Tibial nerve (tissue), 4 donors: Measurements from ENCODE around the gene TMEM44. TPM values are rescaled to one million over a fixed set of nuclear protein-coding genes. Genes with fewer than 3 reads are reported as not detected.
A peak's percentile ranks its signal among the peaks of the same experiment; 100 is the strongest.

Experiments
- DNase-seq, 2 donors: peaks; one replicate each; pipeline ENCODE4 v3.0.0-alpha.2; 2019; ENCODE audit warnings: low spot score in 2 of 2
- H3K27ac ChIP-seq, 4 donors: fragments of 200-600 bp; sonication (generic) in 3 of 4; one replicate each; pipeline ENCODE4 v1.5.1; 2017 to 2019; ENCODE audit warnings: mild to moderate bottlenecking in 1 of 4
- H3K27me3 ChIP-seq, 2 donors: fragments of 200-600 bp; sonication (generic) in 1 of 2; one replicate each; pipeline versions ENCODE4 v1.5.1 to v1.6.0; 2017 to 2019
- H3K36me3 ChIP-seq, 3 donors: fragments of 200-600 bp; sonication (generic); one replicate each; pipeline ENCODE4 v1.5.1; 2018 to 2019
- H3K4me1 ChIP-seq, 4 donors: fragments of 200-600 bp; sonication (generic) in 3 of 4; one replicate each; pipeline ENCODE4 v1.5.1; 2017 to 2019
- H3K4me3 ChIP-seq, 4 donors: fragments of 200-600 bp; sonication (generic) in 3 of 4; one replicate each; pipeline ENCODE4 v1.5.1; 2017 to 2019; ENCODE audit warnings: mild to moderate bottlenecking in 1 of 4, moderate library complexity in 1 of 4
- H3K9me3 ChIP-seq, 4 donors: fragments of 200-600 bp; sonication (generic) in 3 of 4; one replicate each; pipeline ENCODE4 v1.5.1; 2017 to 2019
- EP300 ChIP-seq, 2 donors: sonication (generic); formaldehyde crosslinking; IDR thresholded peaks; one replicate each; pipeline ENCODE4 v1.6.1; 2017; ENCODE audit warnings: antibody characterized with exemption in 2 of 2, mild to moderate bottlenecking in 1 of 2
- POLR2A ChIP-seq, 2 donors: fragments of 450-650 bp; IDR thresholded peaks; one replicate each; pipeline ENCODE4 v1.6.1; 2017; ENCODE audit warnings: antibody characterized with exemption in 2 of 2, mild to moderate bottlenecking in 2 of 2, moderate library complexity in 2 of 2
- WGBS, 2 donors: methylation state at CpG; one replicate each; pipeline ENCODE4 v1.1.5; 2018; 5-methylcytosine and 5-hydroxymethylcytosine counted together
- total RNA-seq, 4 donors: library from RNA; depleted of rRNA; stranded (reverse); fragments of >200 nt; gene quantifications; one replicate each; pipeline ENCODE4 v1.1.0, GENCODE V29; 2016
- TF ChIP-seq, protein P1 (sequence below), 5 experiments: fragments of 200-600 bp in 3 of 5; fragments of 450-650 bp in 2 of 5; sonication (generic) in 3 of 5; IDR thresholded peaks; one replicate each; pipeline ENCODE4 v1.5.1; 2016 to 2019; ENCODE audit warnings: antibody characterized with exemption in 5 of 5, mild to moderate bottlenecking in 3 of 5, moderate library complexity in 2 of 5

TMEM44 gene
- total RNA-seq, 4 donors from 2014 or later, result 14.9 to 17.4 (median 16.5) TPM

DNA sequence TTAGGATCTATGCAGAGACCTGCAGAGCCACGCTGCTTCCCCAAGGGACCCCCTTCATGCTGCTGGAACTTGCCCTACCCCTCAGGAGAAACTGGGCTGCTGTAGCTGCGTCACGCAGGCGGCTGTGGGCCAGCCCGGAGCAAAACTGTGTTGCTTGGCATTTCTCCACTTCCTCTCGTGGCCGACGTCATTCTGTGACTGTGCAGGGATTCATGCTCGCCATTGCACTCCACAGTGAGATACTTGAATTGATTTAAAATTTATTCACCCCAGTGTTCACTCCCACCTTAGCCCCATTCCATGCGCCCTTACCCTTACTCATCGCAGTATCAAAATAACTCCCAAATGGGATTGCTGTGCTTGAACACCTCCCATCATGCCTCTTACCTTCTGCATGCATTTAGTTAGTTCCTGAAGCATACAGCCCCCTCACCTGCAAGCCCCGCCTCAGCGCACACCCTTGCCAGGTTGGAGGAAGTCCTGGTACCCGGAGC, 45.7 kb downstream of the TMEM44 start:
- DNase-seq, result no peak
- peak overlapping the region in 3 of 4 donors; percentile 35 to 74 (median 68) for H3K27ac ChIP-seq
- peak in 1 of 2 donors; percentile 18 for TF ChIP-seq EP300 (IDR thresholded peaks at IDR 0.05)
- TF ChIP-seq POLR2A (IDR thresholded peaks at IDR 0.05), result no peak
- TF ChIP-seq, protein P1, sequence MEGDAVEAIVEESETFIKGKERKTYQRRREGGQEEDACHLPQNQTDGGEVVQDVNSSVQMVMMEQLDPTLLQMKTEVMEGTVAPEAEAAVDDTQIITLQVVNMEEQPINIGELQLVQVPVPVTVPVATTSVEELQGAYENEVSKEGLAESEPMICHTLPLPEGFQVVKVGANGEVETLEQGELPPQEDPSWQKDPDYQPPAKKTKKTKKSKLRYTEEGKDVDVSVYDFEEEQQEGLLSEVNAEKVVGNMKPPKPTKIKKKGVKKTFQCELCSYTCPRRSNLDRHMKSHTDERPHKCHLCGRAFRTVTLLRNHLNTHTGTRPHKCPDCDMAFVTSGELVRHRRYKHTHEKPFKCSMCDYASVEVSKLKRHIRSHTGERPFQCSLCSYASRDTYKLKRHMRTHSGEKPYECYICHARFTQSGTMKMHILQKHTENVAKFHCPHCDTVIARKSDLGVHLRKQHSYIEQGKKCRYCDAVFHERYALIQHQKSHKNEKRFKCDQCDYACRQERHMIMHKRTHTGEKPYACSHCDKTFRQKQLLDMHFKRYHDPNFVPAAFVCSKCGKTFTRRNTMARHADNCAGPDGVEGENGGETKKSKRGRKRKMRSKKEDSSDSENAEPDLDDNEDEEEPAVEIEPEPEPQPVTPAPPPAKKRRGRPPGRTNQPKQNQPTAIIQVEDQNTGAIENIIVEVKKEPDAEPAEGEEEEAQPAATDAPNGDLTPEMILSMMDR (IDR thresholded peaks at IDR 0.05), result no peak
- no peaks in the 10 kb centered on the region for H3K27me3 ChIP-seq
- H3K4me3 ChIP-seq, result no peak overlapping the region
- peaks cover 0 to 41% (median 10%) of the 10 kb centered on the region in 4 donors for H3K4me1 ChIP-seq
- peaks cover 0 to 25% (median 0%) of the 10 kb centered on the region in 3 donors for H3K36me3 ChIP-seq
- WGBS, 2 donors, result 60 to 64% methylated on average over 14 of the region's 14 CpGs
- no peaks in the 10 kb centered on the region for H3K9me3 ChIP-seq

- H3K4me3 ChIP-seq, result no peak overlapping the region
- peak overlapping the region in 3 of 4 donors; percentile 35 to 74 (median 68) for H3K27ac ChIP-seq
- peaks cover 0 to 25% (median 0%) of the 10 kb centered on the region in 3 donors for H3K36me3 ChIP-seq
- TF ChIP-seq POLR2A (IDR thresholded peaks at IDR 0.05) (no peak), EP300 (IDR thresholded peaks at IDR 0.05) (no peak)
- TF ChIP-seq, protein P1 (IDR thresholded peaks at IDR 0.05), result no peak
- no peak for DNase-seq
- no peaks in the 10 kb centered on the region for H3K9me3 ChIP-seq
- H3K4me1 ChIP-seq, result peaks cover 0 to 38% (median 8%) of the 10 kb centered on the region in 4 donors
- 67 to 76% methylated on average over 2 of the region's 2 CpGs for WGBS, 2 donors
- H3K27me3 ChIP-seq, result no peaks in the 10 kb centered on the region
Measured at GRCh38 chr3:194586836-194587235, 46.4 kb downstream of the TMEM44 start.

- no peak for DNase-seq
- H3K4me1 ChIP-seq, result peaks cover 0 to 38% (median 8%) of the 10 kb centered on the region in 4 donors
- peak overlapping the region in 2 of 4 donors; percentile 68 to 74 for H3K27ac ChIP-seq
- no peak overlapping the region for H3K4me3 ChIP-seq
- 45 to 64% methylated on average over 5 of the region's 5 CpGs for WGBS, 2 donors
- no peaks in the 10 kb centered on the region for H3K27me3 ChIP-seq
- TF ChIP-seq, protein P1 (IDR thresholded peaks at IDR 0.05), result no peak
- TF ChIP-seq POLR2A (IDR thresholded peaks at IDR 0.05), result no peak
- TF ChIP-seq EP300 (IDR thresholded peaks at IDR 0.05), result no peak
- no peaks in the 10 kb centered on the region for H3K9me3 ChIP-seq
- H3K36me3 ChIP-seq, result peaks cover 0 to 25% (median 0%) of the 10 kb centered on the region in 3 donors
Measured at GRCh38 chr3:194585880-194586281, 47.3 kb downstream of the TMEM44 start.

DNA sequence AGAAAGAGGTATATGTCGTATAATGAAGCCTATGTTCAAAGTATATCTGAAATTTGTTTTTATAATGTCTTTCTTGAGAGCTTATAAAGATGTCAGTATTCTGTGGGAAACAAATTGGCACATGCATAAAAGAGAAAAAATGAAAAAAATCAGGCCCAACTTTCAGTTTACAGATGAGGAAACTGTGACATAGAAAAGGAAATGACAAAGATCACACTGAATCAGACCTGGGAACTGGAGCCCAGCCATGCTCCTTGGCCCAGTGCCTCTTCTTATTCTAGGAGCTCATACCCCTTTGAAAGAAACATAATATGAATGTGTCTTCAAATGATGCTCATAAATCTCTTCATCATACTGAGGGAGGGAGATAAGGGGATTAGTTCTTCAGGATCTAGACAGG, 48.4 kb downstream of the TMEM44 start:
- H3K27me3 ChIP-seq, result no peaks in the 10 kb centered on the region
- peaks cover 0 to 24% (median 0%) of the 10 kb centered on the region in 3 donors for H3K36me3 ChIP-seq
- H3K4me1 ChIP-seq, result peaks cover 0 to 38% (median 8%) of the 10 kb centered on the region in 4 donors
- whole genome bisulfite sequencing, 2 donors, result 93 to 96% methylated on average over 1 of the region's 1 CpG
- no peak overlapping the region for H3K4me3 ChIP-seq
- no peak for DNase-seq
- TF ChIP-seq POLR2A (IDR thresholded peaks at IDR 0.05) (no peak), EP300 (IDR thresholded peaks at IDR 0.05) (no peak)
- TF ChIP-seq, protein P1 (IDR thresholded peaks at IDR 0.05), result no peak
- H3K9me3 ChIP-seq, result no peaks in the 10 kb centered on the region
- H3K27ac ChIP-seq, result peak overlapping the region in 2 of 4 donors; percentile 94 to 98

GRCh38 chr3:194584320-194584776, 48.9 kb downstream of the TMEM44 start:
- WGBS, 2 donors, result 23 to 24% methylated on average over 7 of the region's 7 CpGs
- Histone ChIP-seq H3K36me3 (peaks cover 0 to 19% (median 0%) of the 10 kb centered on the region in 3 donors), H3K4me1 (peaks cover 0 to 38% (median 8%) of the 10 kb centered on the region in 4 donors), H3K4me3 (peak overlapping the region; percentile 73 to 94 (median 88)), H3K27ac (peak overlapping the region; percentile 82 to 98 (median 94)), H3K9me3 (no peaks in the 10 kb centered on the region), H3K27me3 (no peaks in the 10 kb centered on the region)
- TF ChIP-seq, protein P1 (IDR thresholded peaks at IDR 0.05), result no peak
- no peak for TF ChIP-seq EP300 (IDR thresholded peaks at IDR 0.05)
- TF ChIP-seq POLR2A (IDR thresholded peaks at IDR 0.05), result no peak
- DNase-seq, result no peak
